Stimulated activated CD8-positive, alpha-beta memory T cell treated with anti-CD3 and anti-CD28 coated beads, Interleukin-7, amount 100 ng/mL, for 48 hours (primary cell): ENCODE results near the gene KDM6A.
"Not testable (repeated sequence)": the region's sequence is repeated elsewhere in the genome, so short reads cannot be mapped to it uniquely, and the experiment has no call there.

Experiments
- DNase-seq, 2 donors: peaks; one replicate each; pipeline ENCODE4 v3.0.0-alpha.2; 2020; ENCODE audit warnings: low read depth in 1 of 2; ENCODE audit errors: extremely low read depth in 1 of 2

KDM6A gene

GRCh38 chrX:45070116-45071007 lies 197.4 kb downstream of the KDM6A start:
- DNase-seq = no peak

DNA sequence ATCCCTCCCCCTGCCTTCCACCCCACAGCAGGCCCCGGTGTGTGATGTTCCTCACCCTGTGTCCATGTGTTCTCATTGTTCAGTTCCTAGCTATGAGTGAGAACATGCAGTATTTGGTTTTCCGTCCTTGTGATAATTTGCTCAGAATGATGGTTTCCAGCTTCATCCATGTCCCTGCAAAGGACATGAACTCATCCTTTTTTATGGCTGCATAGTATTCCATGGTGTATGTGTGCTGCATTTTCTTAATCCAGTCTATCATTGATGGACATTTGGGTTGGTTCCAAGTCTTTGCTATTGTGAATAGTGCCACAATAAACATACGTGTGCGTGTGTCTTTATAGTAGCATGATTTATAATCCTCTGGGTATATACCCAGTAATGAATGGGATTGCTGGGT lies 200.0 kb downstream of the KDM6A start:
- DNase-seq = not testable (repeated sequence)

DNA sequence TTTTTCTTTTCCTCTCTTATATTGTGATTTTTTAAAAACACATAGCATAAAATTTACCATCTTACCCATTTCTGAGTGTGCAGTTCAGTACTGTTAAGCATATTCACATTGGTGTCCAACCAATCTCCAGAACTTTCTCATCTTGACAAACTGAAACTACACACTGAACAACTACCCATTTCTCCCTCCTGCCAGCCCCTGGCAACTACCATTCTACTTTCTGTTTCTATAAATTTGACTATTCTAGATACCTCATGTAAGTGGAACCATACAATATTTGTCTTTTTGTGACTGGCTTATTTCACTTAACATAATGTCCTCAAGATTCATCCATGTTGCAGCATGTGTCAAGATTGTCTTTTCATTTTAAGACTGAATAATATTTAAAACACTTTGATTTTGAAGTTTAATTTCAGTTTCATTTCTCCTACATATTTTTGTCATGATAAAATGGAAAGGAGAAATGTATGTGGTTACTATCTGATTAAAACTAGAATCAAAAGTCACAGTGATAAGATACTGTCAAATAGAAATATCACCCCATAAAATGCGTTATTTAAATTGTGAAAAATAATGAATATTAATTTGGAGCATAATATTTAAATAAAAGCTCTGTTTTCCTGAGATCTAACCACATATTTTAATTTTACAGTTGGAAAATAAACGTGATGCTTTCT lies 204.9 kb downstream of the KDM6A start:
- DNase-seq = no peak

DNA sequence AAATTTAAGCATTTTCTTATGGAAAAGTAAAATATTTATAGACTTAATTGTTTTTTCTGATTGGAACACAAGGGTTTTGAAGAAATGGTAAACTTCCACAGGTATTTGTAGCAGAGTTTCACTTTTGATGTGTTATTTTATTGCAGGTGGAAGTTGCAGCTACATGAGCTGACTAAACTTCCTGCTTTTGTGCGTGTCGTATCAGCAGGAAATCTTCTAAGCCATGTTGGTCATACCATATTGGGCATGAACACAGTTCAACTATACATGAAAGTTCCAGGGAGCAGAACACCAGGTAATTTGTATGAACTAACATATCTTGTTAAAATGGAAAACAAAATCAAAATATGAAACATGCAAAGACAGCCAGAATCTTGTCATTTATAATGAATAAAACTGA lies 210.3 kb downstream of the KDM6A start:
- no peak for DNase-seq

GRCh38 chrX:45110494-45110893 lies 237.5 kb downstream of the KDM6A start:
- no peak for DNase-seq

DNA sequence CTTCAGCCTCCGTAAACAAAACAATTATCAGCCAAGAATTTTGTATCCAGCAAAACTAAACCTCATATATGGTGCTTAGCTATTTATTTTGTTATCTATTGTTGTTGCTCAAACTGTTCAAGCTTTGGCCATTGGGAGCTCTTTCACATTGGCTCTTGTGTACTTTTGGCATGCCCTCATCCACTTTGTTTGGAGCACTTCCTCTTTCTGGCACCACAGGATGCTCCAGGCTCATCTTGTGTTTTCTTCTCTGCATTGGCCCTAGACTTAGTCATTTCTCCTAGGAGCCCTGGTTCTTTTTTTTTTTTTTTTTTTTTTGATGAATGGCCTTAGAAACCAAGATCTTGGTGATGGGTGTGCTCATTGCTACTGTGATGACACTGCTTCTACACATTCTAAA lies 253.2 kb downstream of the KDM6A start:
- no peak for DNase-seq

DNA sequence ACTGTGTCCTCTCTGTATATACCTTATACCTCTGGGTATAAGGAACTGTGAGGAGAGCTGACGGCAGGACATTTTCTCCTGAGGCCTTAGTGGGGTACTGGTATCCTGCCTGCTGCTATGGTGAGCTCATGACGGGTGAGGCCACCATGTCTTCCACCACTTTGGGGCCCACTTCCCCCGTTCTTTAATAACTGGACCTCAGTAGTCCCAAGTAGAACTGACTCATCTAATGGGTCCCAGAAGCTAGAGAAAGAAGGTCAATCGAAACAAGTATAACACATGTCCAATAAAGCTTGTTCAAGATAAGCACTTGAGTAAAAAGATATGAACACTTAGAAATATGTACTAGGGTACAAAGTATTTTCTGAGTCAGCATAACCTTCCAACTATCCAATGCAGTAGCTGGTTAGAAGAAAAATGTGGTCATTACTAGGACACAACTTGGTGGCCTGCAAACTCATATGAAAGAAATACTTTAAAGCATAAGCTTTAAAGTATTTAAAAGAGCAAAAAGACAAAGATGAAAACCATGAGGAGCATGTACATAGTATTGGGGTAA lies 256.0 kb downstream of the KDM6A start:
- DNase-seq = no peak

DNA sequence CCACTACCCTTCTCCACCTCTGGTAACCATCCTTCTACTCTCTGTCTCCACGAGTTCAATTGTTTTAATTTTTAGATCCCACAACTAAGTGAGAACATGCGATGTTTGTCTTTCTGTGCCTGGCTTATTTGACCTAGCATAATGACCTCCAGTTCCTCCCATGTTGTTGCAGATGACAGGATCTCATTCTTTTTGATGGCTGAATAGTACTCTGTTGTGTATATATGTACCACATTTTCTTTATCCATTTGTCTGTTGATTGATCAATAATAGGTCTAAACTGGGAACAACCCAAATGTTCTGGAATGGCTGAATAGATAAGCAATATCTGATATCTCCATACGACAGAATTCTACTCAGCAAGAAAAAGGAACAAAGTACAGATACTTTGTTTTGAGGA lies 260.5 kb downstream of the KDM6A start:
- DNase-seq = no peak

DNA sequence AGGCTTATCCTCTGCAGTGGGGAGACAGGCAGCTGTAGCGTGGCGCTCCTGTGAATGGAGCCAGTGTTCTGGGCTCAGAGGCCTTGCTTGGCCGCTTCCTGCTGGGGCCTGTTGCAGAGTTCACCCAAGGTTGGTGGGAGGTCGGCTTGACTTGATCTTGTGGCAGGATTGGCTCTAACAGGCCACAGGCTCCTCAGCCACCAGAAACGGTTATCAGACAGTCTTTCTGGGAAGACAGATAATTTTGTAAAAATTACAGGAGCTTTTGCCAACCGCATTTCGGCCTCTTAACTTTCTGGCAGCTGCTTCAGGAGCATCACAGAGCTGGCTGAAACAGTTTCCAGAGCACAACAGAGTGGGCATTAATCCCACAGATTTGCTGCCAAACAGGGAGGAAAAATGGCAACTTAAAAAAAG lies 261.3 kb downstream of the KDM6A start:
- no peak for DNase-seq

DNA sequence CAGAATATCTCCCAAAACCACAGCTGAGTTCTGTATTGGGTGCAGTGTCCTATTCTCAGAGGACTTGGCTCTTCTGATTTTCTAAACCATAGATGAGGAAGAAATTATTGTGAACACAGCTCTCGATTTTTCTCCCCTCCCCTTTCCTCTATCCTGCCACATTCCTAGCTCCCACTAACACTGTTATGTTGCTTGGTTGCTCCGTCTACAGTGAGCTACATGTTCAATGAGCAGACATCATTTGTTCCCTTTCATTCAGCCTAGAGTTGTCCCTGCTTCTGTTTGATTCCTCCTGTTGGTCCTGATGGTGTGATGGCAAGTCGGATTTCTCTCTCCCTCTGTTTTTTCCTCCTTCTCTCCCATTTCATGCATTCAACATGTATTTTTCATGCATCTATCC lies 261.8 kb downstream of the KDM6A start:
- no peak for DNase-seq

DNA sequence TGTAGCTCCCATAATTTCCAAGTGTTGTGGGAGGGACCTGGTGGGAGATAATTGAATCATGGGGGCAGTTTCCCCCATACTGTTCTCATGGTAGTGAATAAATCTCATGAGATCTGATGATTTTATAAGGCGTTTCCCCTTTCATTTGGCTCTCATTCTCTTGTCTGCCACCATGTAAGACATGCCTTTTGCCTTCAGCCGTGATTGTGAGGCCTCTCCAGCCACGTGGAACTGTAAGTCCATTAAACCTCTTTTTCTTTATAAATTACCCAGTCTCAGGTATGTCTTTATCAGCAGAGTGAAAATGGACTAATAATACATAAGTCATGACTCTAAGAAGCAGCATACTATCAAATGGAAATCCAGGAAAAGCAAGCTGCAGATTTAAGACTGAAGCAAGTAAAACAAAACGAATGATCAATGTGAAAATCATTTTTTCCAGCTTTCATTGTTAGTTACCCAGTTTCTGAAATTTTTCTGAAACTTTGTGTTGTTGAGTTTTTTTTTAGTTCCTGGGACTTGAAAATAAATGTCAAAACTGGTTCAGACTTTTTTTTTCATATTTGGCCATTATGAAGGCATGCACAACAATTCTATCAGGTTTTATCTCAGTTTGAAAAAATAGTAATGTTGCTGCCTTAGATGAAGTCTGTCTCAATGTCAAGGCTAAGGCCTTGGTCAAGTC lies 262.5 kb downstream of the KDM6A start:
- not testable (repeated sequence) for DNase-seq

- no peak for DNase-seq
Observed at GRCh38 chrX:45137531-45137930, 264.5 kb downstream of the KDM6A start.

GRCh38 chrX:45138525-45138924 lies 265.5 kb downstream of the KDM6A start:
- no peak for DNase-seq

- DNase-seq = no peak
Observed at GRCh38 chrX:45140812-45141211, 267.8 kb downstream of the KDM6A start.

GRCh38 chrX:45142185-45142584 lies 269.2 kb downstream of the KDM6A start:
- DNase-seq = no peak

- DNase-seq = no peak
Observed at GRCh38 chrX:45143455-45143854, 270.5 kb downstream of the KDM6A start.

GRCh38 chrX:45145492-45146215 lies 272.7 kb downstream of the KDM6A start:
- no peak for DNase-seq

GRCh38 chrX:45150821-45151220 lies 277.8 kb downstream of the KDM6A start:
- no peak for DNase-seq

DNA sequence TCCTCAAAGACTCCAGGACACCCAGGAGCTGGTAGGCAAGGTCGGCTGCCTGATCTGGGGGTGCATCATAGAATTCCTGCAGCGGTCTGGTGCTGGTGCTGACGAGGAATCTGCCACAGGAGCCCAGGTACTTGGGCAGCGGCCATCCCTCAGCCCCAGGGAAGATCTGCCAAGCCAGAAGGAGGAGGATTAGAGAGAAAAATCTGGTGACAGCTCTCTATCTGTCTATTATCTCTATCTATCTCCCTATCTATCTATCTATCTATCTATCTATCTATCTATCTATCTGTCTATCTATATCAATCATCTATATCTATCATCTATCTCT lies 281.0 kb downstream of the KDM6A start:
- no peak for DNase-seq

- no peak for DNase-seq
Observed at GRCh38 chrX:45154462-45154861, 281.5 kb downstream of the KDM6A start.

GRCh38 chrX:45157647-45158046 lies 284.7 kb downstream of the KDM6A start:
- no peak for DNase-seq
